PFSK-1 (cell line): Measurements from ENCODE around the gene RAB6B.

Experiments used
- FOXP2 ChIP-seq: optimal IDR thresholded peaks from 2 replicates; pipeline ENCODE3; 2011; ENCODE audit warnings: borderline replicate concordance, control low read depth, inconsistent platforms; ENCODE audit not compliant: insufficient read depth; ENCODE audit errors: extremely low read length, extremely low read depth
- POLR2AphosphoS5 ChIP-seq: IDR thresholded peaks from 2 replicates; pipeline ENCODE4 v1.6.1; 2012; ENCODE audit warnings: low read depth, mild to moderate bottlenecking, control low read depth, low read length, moderate library complexity
- SIN3A ChIP-seq: IDR thresholded peaks from 2 replicates; pipeline ENCODE4 v1.6.1; 2012; ENCODE audit warnings: mild to moderate bottlenecking, low read length, moderate library complexity, borderline replicate concordance; ENCODE audit not compliant: insufficient read depth
- TAF1 ChIP-seq: IDR thresholded peaks from 2 replicates; pipeline ENCODE4 v1.6.1; 2012; ENCODE audit warnings: low read length, control low read depth, borderline replicate concordance; ENCODE audit not compliant: insufficient read depth

DNA sequence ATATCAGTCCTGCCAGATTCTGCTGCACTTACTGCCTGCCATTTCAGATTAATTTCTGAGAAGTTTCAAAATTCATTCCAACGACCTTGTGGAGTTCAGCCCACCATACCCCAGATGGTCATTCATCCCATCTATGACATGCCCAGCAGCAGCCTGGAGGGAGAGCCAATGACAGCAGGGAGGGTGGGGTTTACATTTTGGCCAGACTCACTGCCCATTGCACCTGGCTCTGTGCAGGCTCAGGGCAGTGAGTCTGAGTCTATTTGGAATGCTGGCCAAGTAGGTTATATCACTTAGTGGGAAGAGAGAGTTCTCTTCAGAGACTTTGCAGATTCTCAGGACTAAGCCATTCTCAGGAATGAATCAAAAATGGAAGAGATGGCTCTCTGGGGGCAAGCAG is 68.5 kb downstream of the RAB6B start:
- no peak for TF ChIP-seq SIN3A
- no peak for TF ChIP-seq POLR2AphosphoS5
- TF ChIP-seq FOXP2, result no peak
- TF ChIP-seq TAF1, result no peak
